OCI-LY3 (cell line): ENCODE data around the gene FAM117B.

Experiments used
- H2AFZ ChIP-seq: fragments of 200-600, 300-600 bp; shearing (Covaris generic); 2 replicates; pipeline ENCODE4 v1.6.0; 2014; ENCODE audit warnings: antibody characterized with exemption, low read depth, low read length
- H3K27ac ChIP-seq: fragments of 200-600, 300-600 bp; sonication (generic); 2 replicates; pipeline ENCODE4 v1.5.1; 2014; ENCODE audit warnings: mild to moderate bottlenecking, low read length, moderate library complexity, mixed read lengths
- H3K27me3 ChIP-seq: fragments of 200-600, 300-600 bp; sonication (generic); 2 replicates; pipeline ENCODE4 v1.6.1; 2014; ENCODE audit warnings: low read depth, low read length, mixed read lengths
- H3K36me3 ChIP-seq: fragments of 200-600, 300-600 bp; sonication (generic); replicated peaks from 2 replicates; pipeline ENCODE3; 2014; ENCODE audit warnings: low read depth, low read length, mixed read lengths
- H3K4me1 ChIP-seq: fragments of 300-600, 200-600 bp; sonication (generic); 2 replicates; pipeline ENCODE4 v1.6.1; 2014; ENCODE audit warnings: low read length, mixed read lengths
- H3K4me2 ChIP-seq: fragments of 200-600, 300-600 bp; sonication (generic); 2 replicates; pipeline ENCODE4 v1.6.1; 2014; ENCODE audit warnings: low read length, mixed read lengths
- H3K4me3 ChIP-seq: fragments of 300-600, 200-600 bp; sonication (generic); 2 replicates; pipeline ENCODE4 v1.5.1; 2014; ENCODE audit warnings: antibody characterized with exemption, mild to moderate bottlenecking, low read length, moderate library complexity
- H3K79me2 ChIP-seq: fragments of 300-600, 200-600 bp; shearing (Covaris generic); 2 replicates; pipeline ENCODE4 v1.6.1; 2014; ENCODE audit warnings: mild to moderate bottlenecking, low read length, mixed read lengths
- H3K9ac ChIP-seq: fragments of 300-600, 200-600 bp; shearing (Covaris generic); 2 replicates; pipeline ENCODE4 v1.6.0; 2014; ENCODE audit warnings: mild to moderate bottlenecking, low read length, moderate library complexity
- H3K9me3 ChIP-seq: fragments of 200-600, 300-600 bp; shearing (Covaris generic); 2 replicates; pipeline ENCODE4 v1.6.1; 2014; ENCODE audit warnings: low read length, mixed read lengths; ENCODE audit not compliant: insufficient read depth
- H4K20me1 ChIP-seq: fragments of 200-600, 300-600 bp; sonication (generic); 2 replicates; pipeline ENCODE4 v1.6.1; 2016; ENCODE audit warnings: low read length, mixed read lengths; ENCODE audit not compliant: insufficient read depth
- EZH2phosphoT487 ChIP-seq: fragments of 200-600 bp; shearing (Covaris generic); IDR thresholded peaks from 2 replicates; pipeline ENCODE4 v1.6.1; 2018; ENCODE audit warnings: antibody characterized with exemption, mixed run types, low read depth
- TF ChIP-seq, protein P1 (sequence below): fragments of 200-600, 300-600 bp; sonication (generic); IDR thresholded peaks from 2 replicates; pipeline ENCODE4 v1.5.1; 2014; ENCODE audit warnings: antibody characterized with exemption, low read length, low read depth

Gene FAM117B

DNA sequence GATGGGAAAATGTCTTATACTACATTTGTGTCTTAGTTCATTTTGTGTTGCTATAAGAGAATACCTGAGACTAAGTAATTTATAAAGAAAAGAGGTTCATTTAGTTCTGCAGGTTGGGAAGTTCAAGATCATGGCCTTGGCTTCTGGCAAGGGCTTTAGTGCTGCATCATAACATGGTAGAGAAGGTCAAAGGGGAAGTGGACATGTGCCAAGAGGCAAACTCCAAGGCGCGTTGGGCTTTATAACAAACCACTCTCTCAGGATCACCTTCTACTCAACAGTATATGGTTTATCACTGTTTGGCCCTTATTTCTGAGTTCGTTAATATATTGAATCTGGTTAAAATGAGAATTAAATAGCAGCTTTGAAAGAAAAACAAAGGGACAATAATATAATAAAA lies 178.6 kb downstream of the FAM117B start:
- Histone ChIP-seq H3K4me2 (no peak overlapping the region), H3K4me1 (no peaks in the 10 kb centered on the region), H3K27me3 (no peaks in the 10 kb centered on the region), H3K4me3 (no peak overlapping the region), H3K9ac (no peak overlapping the region), H2AFZ (no peak overlapping the region), H3K27ac (no peak overlapping the region), H3K36me3 (peaks cover 4% of the 10 kb centered on the region), H4K20me1 (no peaks in the 10 kb centered on the region), H3K79me2 (no peaks in the 10 kb centered on the region), H3K9me3 (no peaks in the 10 kb centered on the region)
- no peak for TF ChIP-seq EZH2phosphoT487
- TF ChIP-seq, protein P1, sequence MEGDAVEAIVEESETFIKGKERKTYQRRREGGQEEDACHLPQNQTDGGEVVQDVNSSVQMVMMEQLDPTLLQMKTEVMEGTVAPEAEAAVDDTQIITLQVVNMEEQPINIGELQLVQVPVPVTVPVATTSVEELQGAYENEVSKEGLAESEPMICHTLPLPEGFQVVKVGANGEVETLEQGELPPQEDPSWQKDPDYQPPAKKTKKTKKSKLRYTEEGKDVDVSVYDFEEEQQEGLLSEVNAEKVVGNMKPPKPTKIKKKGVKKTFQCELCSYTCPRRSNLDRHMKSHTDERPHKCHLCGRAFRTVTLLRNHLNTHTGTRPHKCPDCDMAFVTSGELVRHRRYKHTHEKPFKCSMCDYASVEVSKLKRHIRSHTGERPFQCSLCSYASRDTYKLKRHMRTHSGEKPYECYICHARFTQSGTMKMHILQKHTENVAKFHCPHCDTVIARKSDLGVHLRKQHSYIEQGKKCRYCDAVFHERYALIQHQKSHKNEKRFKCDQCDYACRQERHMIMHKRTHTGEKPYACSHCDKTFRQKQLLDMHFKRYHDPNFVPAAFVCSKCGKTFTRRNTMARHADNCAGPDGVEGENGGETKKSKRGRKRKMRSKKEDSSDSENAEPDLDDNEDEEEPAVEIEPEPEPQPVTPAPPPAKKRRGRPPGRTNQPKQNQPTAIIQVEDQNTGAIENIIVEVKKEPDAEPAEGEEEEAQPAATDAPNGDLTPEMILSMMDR = no peak

DNA sequence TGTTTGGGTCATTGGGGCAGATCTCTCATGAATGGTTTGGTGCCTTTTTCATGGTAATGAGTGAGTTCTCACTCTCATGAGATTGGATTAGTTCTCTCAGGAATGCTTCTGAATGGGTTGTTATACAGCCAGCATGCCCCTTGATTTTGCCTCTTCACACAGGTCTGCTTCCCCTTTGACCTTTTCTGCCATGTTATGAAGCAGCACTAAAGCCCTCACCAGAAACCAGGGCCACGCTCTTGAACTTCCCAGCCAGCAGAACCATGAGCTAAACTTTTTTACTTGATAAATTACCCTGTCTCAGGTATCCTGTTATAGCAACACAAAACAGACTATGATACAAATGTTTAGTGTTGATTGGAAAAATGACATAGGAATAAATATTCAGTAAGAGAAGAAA lies 179.5 kb downstream of the FAM117B start:
- TF ChIP-seq, protein P1 = no peak
- no peak for TF ChIP-seq EZH2phosphoT487

DNA sequence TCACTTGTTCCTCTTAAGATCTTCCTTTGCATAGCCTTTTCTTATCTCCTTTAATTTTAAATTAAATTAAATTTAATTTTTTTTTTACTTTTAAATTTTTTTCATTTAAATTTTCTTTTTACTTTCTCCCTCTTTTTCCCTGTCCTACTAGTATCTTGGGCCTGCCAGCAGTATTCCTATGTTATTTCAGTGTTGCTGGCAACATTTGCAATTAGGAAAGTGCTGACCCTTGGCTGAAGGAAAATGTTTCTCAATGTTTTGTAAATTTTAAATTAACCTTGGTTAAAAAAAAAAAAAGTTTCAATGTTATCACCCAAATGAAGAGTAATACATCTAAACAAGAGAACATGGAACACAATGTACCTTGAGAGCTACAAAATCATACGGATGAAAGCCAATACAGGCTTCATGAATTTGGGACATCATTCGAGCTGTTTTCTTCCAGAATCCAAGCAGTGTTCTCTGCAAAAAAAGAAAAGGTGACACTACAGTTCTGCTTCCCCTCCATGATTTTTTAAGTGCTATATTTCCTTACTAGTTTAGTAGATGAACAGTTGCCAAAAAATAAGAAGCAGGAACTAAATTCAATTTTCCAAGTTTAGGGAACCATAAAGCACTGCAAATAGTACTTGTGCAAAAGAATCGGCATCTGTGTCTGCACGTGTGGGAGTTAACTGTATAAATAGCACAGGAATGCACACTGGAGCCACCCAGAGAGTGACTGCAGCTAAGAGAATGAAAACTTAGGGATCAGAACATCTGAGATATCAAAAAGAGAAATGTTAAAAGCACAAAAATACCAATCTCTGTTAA lies 181.0 kb downstream of the FAM117B start:
- no peaks in the 10 kb centered on the region for H3K4me1 ChIP-seq
- H2AFZ ChIP-seq = no peak overlapping the region
- no peak overlapping the region for H3K27ac ChIP-seq
- H3K9me3 ChIP-seq = no peaks in the 10 kb centered on the region
- no peak overlapping the region for H3K9ac ChIP-seq
- no peaks in the 10 kb centered on the region for H3K79me2 ChIP-seq
- H3K4me2 ChIP-seq = no peak overlapping the region
- TF ChIP-seq, protein P1 = no peak
- TF ChIP-seq EZH2phosphoT487 = no peak
- no peaks in the 10 kb centered on the region for H3K27me3 ChIP-seq
- no peaks in the 10 kb centered on the region for H4K20me1 ChIP-seq
- peaks cover 4% of the 10 kb centered on the region for H3K36me3 ChIP-seq
- H3K4me3 ChIP-seq = no peak overlapping the region

More for the DNA sequence above, 179.5 kb downstream of the FAM117B start:
- H3K9me3 ChIP-seq = no peaks in the 10 kb centered on the region
- peaks cover 4% of the 10 kb centered on the region for H3K36me3 ChIP-seq
- no peaks in the 10 kb centered on the region for H4K20me1 ChIP-seq
- H3K4me1 ChIP-seq = no peaks in the 10 kb centered on the region
- no peak overlapping the region for H3K4me3 ChIP-seq
- H3K4me2 ChIP-seq = no peak overlapping the region
- H3K9ac ChIP-seq = no peak overlapping the region
- no peaks in the 10 kb centered on the region for H3K27me3 ChIP-seq
- no peak overlapping the region for H2AFZ ChIP-seq
- no peak overlapping the region for H3K27ac ChIP-seq
- no peaks in the 10 kb centered on the region for H3K79me2 ChIP-seq

DNA sequence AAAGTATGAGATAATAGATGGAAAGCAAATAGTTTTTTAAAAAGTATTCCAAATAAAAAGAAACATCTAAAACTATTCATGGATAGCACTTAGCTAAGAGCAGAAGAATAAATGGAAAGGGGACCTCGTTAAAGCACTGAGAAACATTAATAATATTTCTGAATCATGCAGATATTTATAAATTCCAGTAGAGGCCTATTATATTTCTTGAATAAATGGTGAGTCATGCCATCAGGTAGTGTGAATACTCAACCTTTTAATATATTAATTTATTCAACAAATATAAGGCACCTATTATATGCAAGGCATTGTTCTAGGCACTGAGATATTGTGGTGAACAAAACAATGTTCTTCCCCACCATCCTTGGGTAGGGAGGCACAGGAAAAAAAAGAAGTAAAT lies 183.0 kb downstream of the FAM117B start:
- H3K4me3 ChIP-seq = no peak overlapping the region
- H3K4me1 ChIP-seq = no peaks in the 10 kb centered on the region
- no peaks in the 10 kb centered on the region for H3K27me3 ChIP-seq
- no peak overlapping the region for H3K9ac ChIP-seq
- no peak overlapping the region for H2AFZ ChIP-seq
- no peak for TF ChIP-seq EZH2phosphoT487
- TF ChIP-seq, protein P1 = no peak
- no peaks in the 10 kb centered on the region for H3K9me3 ChIP-seq
- H3K79me2 ChIP-seq = no peaks in the 10 kb centered on the region
- H3K36me3 ChIP-seq = peaks cover 4% of the 10 kb centered on the region
- no peak overlapping the region for H3K27ac ChIP-seq
- H3K4me2 ChIP-seq = no peak overlapping the region
- H4K20me1 ChIP-seq = no peaks in the 10 kb centered on the region
